SK-N-SH treated with all-trans-retinoic acid at 6 μM for 48 hours (cell line): Measurements from ENCODE around the gene PRR30.

Experiments
- ATAC-seq: fragments of 200-7000 bp; cut with Tn5 transposase; 3 replicates; pipeline ENCODE4 v1.9.1; 2020; ENCODE audit warnings: mild to moderate bottlenecking, moderate library complexity
- ARNTL ChIP-seq: fragments of 450-650 bp; formaldehyde crosslinking; IDR thresholded peaks from 2 replicates; pipeline ENCODE4 v1.5.0; 2020; ENCODE audit warnings: low read depth, mild to moderate bottlenecking, moderate library complexity, borderline replicate concordance
- BACH2 ChIP-seq: fragments of 250-450 bp; sonication (Bioruptor Pico); IDR thresholded peaks from 2 replicates; pipeline ENCODE4 v1.9.0; 2021; ENCODE audit warnings: mild to moderate bottlenecking, borderline replicate concordance
- ESRRG ChIP-seq: fragments of 250-450 bp; sonication (Bioruptor Pico); IDR thresholded peaks from 2 replicates; pipeline ENCODE4 v1.6.1; 2021; ENCODE audit warnings: mild to moderate bottlenecking
- GLIS3 ChIP-seq: fragments of 250-450 bp; sonication (Bioruptor Pico); IDR thresholded peaks from 2 replicates; pipeline ENCODE4 v1.5.0; 2020; ENCODE audit warnings: mild to moderate bottlenecking, moderate library complexity
- ISL1 ChIP-seq: fragments of 250-450 bp; sonication (Bioruptor Pico); IDR thresholded peaks from 2 replicates; pipeline ENCODE4 v2.1.2; 2022; ENCODE audit warnings: mild to moderate bottlenecking, moderate library complexity
- OSR1 ChIP-seq: fragments of 250-450 bp; sonication (Bioruptor Pico); IDR thresholded peaks from 2 replicates; pipeline ENCODE4 v1.8.0; 2022; ENCODE audit warnings: moderate library complexity, mild to moderate bottlenecking, inconsistent platforms
- PPARA ChIP-seq: fragments of 250-450 bp; sonication (Bioruptor Pico); IDR thresholded peaks from 2 replicates; pipeline ENCODE4 v1.5.0; 2020; ENCODE audit warnings: mild to moderate bottlenecking, borderline replicate concordance
- RARB ChIP-seq: fragments of 250-450 bp; sonication (Bioruptor Pico); IDR thresholded peaks from 2 replicates; pipeline ENCODE4 v1.8.0; 2021; ENCODE audit warnings: mild to moderate bottlenecking, moderate library complexity
- SNAI2 ChIP-seq: fragments of 250-450 bp; sonication (Bioruptor Pico); IDR thresholded peaks from 2 replicates; pipeline ENCODE4 v1.5.0; 2020; ENCODE audit warnings: mild to moderate bottlenecking, moderate library complexity
- TCF4 ChIP-seq: fragments of 250-450 bp; sonication (Bioruptor Pico); IDR thresholded peaks from 2 replicates; pipeline ENCODE4 v1.8.0; 2021; ENCODE audit warnings: mild to moderate bottlenecking, moderate library complexity, borderline replicate concordance
- TOX ChIP-seq: fragments of 250-450 bp; sonication (Bioruptor Pico); IDR thresholded peaks from 2 replicates; pipeline ENCODE4 v1.8.0; 2021; ENCODE audit warnings: mild to moderate bottlenecking, moderate library complexity, borderline replicate concordance
- TSHZ2 ChIP-seq: fragments of 250-450 bp; sonication (Bioruptor Pico); IDR thresholded peaks from 2 replicates; pipeline ENCODE4 v1.5.0; 2020; ENCODE audit warnings: mild to moderate bottlenecking, moderate library complexity
- ZC3H10 ChIP-seq: fragments of 250-450 bp; sonication (Bioruptor Pico); IDR thresholded peaks from 2 replicates; pipeline ENCODE4 v1.5.1; 2021; ENCODE audit warnings: mild to moderate bottlenecking, moderate library complexity
- ZFP3 ChIP-seq: fragments of 250-450 bp; sonication (Bioruptor Pico); IDR thresholded peaks from 2 replicates; pipeline ENCODE4 v1.5.0; 2020; ENCODE audit warnings: mild to moderate bottlenecking, moderate library complexity
- ZFP30 ChIP-seq: fragments of 450-650 bp; formaldehyde crosslinking; IDR thresholded peaks from 2 replicates; pipeline ENCODE4 v1.5.0; 2022; ENCODE audit warnings: mild to moderate bottlenecking, moderate library complexity
- ZNF565 ChIP-seq: fragments of 450-650 bp; formaldehyde crosslinking; conservative IDR thresholded peaks from 2 replicates; pipeline ENCODE4 v1.5.0; 2020; ENCODE audit warnings: low read depth, mild to moderate bottlenecking, moderate library complexity
- ZNF70 ChIP-seq: fragments of 450-650 bp; formaldehyde crosslinking; IDR thresholded peaks from 2 replicates; pipeline ENCODE4 v1.5.0; 2020; ENCODE audit warnings: mild to moderate bottlenecking, moderate library complexity
- ZNF8 ChIP-seq: fragments of 450-650 bp; formaldehyde crosslinking; IDR thresholded peaks from 2 replicates; pipeline ENCODE4 v1.5.0; 2020; ENCODE audit warnings: mild to moderate bottlenecking, moderate library complexity
- TF ChIP-seq, protein P1 (sequence below): fragments of 250-450 bp; sonication (Bioruptor Pico); IDR thresholded peaks from 2 replicates; pipeline ENCODE4 v1.8.0; 2020; ENCODE audit warnings: mild to moderate bottlenecking, moderate library complexity, borderline replicate concordance
- TF ChIP-seq, protein P2 (sequence below): fragments of 250-450 bp; sonication (Bioruptor Pico); IDR thresholded peaks from 2 replicates; pipeline ENCODE4 v1.8.0; 2021; ENCODE audit warnings: low read depth, mild to moderate bottlenecking, moderate library complexity, borderline replicate concordance
- TF ChIP-seq, protein P3 (sequence below): fragments of 250-450 bp; sonication (Bioruptor Pico); IDR thresholded peaks from 2 replicates; pipeline ENCODE4 v1.5.1; 2020; ENCODE audit warnings: low read depth, mild to moderate bottlenecking, moderate library complexity
- TF ChIP-seq, protein P4 (sequence below): fragments of 250-450 bp; sonication (Bioruptor Pico); IDR thresholded peaks from 2 replicates; pipeline ENCODE4 v1.5.1; 2021; ENCODE audit warnings: mild to moderate bottlenecking, moderate library complexity

Gene PRR30

GRCh38 chr2:27185331-27186026, 46.3 kb upstream of the PRR30 start:
- ATAC-seq: peak; percentile 60
- no peak for TF ChIP-seq ZNF8 (CRISPR knock-in tag)
- TF ChIP-seq ARNTL (CRISPR knock-in tag): no peak
- TF ChIP-seq ZNF565 (CRISPR knock-in tag): no peak
- no peak for TF ChIP-seq ZC3H10 (CRISPR knock-in tag)
- no peak for TF ChIP-seq RARB (CRISPR knock-in tag)
- TF ChIP-seq OSR1 (CRISPR knock-in tag): no peak
- no peak for TF ChIP-seq ZFP3 (CRISPR knock-in tag)
- TF ChIP-seq, protein P1, sequence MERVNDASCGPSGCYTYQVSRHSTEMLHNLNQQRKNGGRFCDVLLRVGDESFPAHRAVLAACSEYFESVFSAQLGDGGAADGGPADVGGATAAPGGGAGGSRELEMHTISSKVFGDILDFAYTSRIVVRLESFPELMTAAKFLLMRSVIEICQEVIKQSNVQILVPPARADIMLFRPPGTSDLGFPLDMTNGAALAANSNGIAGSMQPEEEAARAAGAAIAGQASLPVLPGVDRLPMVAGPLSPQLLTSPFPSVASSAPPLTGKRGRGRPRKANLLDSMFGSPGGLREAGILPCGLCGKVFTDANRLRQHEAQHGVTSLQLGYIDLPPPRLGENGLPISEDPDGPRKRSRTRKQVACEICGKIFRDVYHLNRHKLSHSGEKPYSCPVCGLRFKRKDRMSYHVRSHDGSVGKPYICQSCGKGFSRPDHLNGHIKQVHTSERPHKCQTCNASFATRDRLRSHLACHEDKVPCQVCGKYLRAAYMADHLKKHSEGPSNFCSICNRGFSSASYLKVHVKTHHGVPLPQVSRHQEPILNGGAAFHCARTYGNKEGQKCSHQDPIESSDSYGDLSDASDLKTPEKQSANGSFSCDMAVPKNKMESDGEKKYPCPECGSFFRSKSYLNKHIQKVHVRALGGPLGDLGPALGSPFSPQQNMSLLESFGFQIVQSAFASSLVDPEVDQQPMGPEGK (CRISPR knock-in tag): no peak
- no peak for TF ChIP-seq TCF4
- TF ChIP-seq TOX (CRISPR knock-in tag): no peak
- no peak for TF ChIP-seq GLIS3 (CRISPR knock-in tag)
- TF ChIP-seq ZFP30 (CRISPR knock-in tag): no peak
- no peak for TF ChIP-seq ISL1 (CRISPR knock-in tag)
- TF ChIP-seq TSHZ2 (CRISPR knock-in tag): no peak
- TF ChIP-seq ZNF70 (CRISPR knock-in tag): no peak
- TF ChIP-seq, protein P2, sequence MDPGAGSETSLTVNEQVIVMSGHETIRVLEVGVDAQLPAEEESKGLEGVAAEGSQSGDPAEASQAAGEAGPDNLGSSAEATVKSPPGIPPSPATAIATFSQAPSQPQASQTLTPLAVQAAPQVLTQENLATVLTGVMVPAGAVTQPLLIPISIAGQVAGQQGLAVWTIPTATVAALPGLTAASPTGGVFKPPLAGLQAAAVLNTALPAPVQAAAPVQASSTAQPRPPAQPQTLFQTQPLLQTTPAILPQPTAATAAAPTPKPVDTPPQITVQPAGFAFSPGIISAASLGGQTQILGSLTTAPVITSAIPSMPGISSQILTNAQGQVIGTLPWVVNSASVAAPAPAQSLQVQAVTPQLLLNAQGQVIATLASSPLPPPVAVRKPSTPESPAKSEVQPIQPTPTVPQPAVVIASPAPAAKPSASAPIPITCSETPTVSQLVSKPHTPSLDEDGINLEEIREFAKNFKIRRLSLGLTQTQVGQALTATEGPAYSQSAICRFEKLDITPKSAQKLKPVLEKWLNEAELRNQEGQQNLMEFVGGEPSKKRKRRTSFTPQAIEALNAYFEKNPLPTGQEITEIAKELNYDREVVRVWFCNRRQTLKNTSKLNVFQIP: no peak
- TF ChIP-seq, protein P3, sequence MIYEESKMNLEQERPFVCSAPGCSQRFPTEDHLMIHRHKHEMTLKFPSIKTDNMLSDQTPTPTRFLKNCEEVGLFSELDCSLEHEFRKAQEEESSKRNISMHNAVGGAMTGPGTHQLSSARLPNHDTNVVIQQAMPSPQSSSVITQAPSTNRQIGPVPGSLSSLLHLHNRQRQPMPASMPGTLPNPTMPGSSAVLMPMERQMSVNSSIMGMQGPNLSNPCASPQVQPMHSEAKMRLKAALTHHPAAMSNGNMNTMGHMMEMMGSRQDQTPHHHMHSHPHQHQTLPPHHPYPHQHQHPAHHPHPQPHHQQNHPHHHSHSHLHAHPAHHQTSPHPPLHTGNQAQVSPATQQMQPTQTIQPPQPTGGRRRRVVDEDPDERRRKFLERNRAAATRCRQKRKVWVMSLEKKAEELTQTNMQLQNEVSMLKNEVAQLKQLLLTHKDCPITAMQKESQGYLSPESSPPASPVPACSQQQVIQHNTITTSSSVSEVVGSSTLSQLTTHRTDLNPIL: no peak
- TF ChIP-seq, protein P4, sequence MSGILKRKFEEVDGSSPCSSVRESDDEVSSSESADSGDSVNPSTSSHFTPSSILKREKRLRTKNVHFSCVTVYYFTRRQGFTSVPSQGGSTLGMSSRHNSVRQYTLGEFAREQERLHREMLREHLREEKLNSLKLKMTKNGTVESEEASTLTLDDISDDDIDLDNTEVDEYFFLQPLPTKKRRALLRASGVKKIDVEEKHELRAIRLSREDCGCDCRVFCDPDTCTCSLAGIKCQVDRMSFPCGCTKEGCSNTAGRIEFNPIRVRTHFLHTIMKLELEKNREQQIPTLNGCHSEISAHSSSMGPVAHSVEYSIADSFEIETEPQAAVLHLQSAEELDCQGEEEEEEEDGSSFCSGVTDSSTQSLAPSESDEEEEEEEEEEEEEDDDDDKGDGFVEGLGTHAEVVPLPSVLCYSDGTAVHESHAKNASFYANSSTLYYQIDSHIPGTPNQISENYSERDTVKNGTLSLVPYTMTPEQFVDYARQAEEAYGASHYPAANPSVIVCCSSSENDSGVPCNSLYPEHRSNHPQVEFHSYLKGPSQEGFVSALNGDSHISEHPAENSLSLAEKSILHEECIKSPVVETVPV: no peak
- no peak for TF ChIP-seq BACH2 (CRISPR knock-in tag)

- ATAC-seq: no peak
- TF ChIP-seq ZNF8 (CRISPR knock-in tag) (no peak), ESRRG (CRISPR knock-in tag) (no peak)
- TF ChIP-seq, protein P3: no peak
These were observed 44.9 kb upstream of the PRR30 start for GRCh38 chr2:27184115-27184514.

- ATAC-seq: no peak
- TF ChIP-seq TSHZ2 (CRISPR knock-in tag) (no peak), TOX (CRISPR knock-in tag) (no peak), ZFP30 (CRISPR knock-in tag) (no peak), ARNTL (CRISPR knock-in tag) (no peak), ISL1 (CRISPR knock-in tag) (no peak), OSR1 (CRISPR knock-in tag) (no peak), TCF4 (no peak), GLIS3 (CRISPR knock-in tag) (no peak), ZC3H10 (CRISPR knock-in tag) (no peak), ZNF565 (CRISPR knock-in tag) (no peak), SNAI2 (CRISPR knock-in tag) (no peak), PPARA (CRISPR knock-in tag) (no peak), ZNF70 (CRISPR knock-in tag) (no peak), ESRRG (CRISPR knock-in tag) (no peak), ZNF8 (CRISPR knock-in tag) (no peak)
These were observed 43.1 kb upstream of the PRR30 start for GRCh38 chr2:27182346-27182745.
